ENCODE measurements around the gene OR10A3. TPM values are rescaled to one million over a fixed set of nuclear protein-coding genes. Genes with fewer than 3 reads are reported as not detected.

OR10A3 gene
- total RNA-seq, 1 donor from 2014 or later: not detected

- H3K4me2 ChIP-seq: no peak overlapping the region
- H3K4me1 ChIP-seq: peaks cover 41% of the 10 kb centered on the region
- TF ChIP-seq CTCF (IDR thresholded peaks at IDR 0.05) (no peak), EZH2phosphoT487 (IDR thresholded peaks at IDR 0.05) (no peak), EZH2 (IDR thresholded peaks at IDR 0.05) (no peak)
- H2AFZ ChIP-seq (replicated peaks): no peak overlapping the region
- no peaks in the 10 kb centered on the region for H3K27me3 ChIP-seq
- Mint-ChIP-seq H3K4me3 (no peak overlapping the region), H3K36me3 (peaks cover 2% of the 10 kb centered on the region), H3K27me3 (ENCODE audit: insufficient read depth, low read depth) (peaks cover 6% of the 10 kb centered on the region), H3K4me1 (peaks cover 43% of the 10 kb centered on the region), H3K27ac (no peak overlapping the region), H3K9me3 (peaks cover 6% of the 10 kb centered on the region)
- DNase-seq (ENCODE audit: low spot score): no peak
- H3K9ac ChIP-seq: no peak overlapping the region
- no peak overlapping the region for H3K27ac ChIP-seq
- H3K79me2 ChIP-seq (ENCODE audit: low read depth): no peaks in the 10 kb centered on the region
- H3K9me3 ChIP-seq (ENCODE audit: low read depth): no peaks in the 10 kb centered on the region
- H3K4me3 ChIP-seq: no peak overlapping the region
- peaks cover 18% of the 10 kb centered on the region for H3F3A ChIP-seq (ENCODE audit: low read depth)
- no peaks in the 10 kb centered on the region for H3K36me3 ChIP-seq
- no peaks in the 10 kb centered on the region for H4K20me1 ChIP-seq (ENCODE audit: low read depth)
Measured at GRCh38 chr11:7903940-7904339, 37.6 kb downstream of the OR10A3 start.

- no peak overlapping the region for H3K4me3 ChIP-seq
- no peaks in the 10 kb centered on the region for H3K36me3 ChIP-seq
- no peak overlapping the region for H3K27ac Mint-ChIP-seq
Measured at GRCh38 chr11:7901319-7901854, 40.1 kb downstream of the OR10A3 start.

GRCh38 chr11:7900686-7901085, 40.8 kb downstream of the OR10A3 start:
- no peaks in the 10 kb centered on the region for H4K20me1 ChIP-seq (ENCODE audit: low read depth)
- H3K27me3 ChIP-seq: no peaks in the 10 kb centered on the region
- no peak for TF ChIP-seq EZH2 (IDR thresholded peaks at IDR 0.05)
- TF ChIP-seq EZH2phosphoT487 (IDR thresholded peaks at IDR 0.05): no peak
- no peak for TF ChIP-seq CTCF (IDR thresholded peaks at IDR 0.05)
- H3K27ac ChIP-seq: no peak overlapping the region
- no peaks in the 10 kb centered on the region for H3K9me3 ChIP-seq (ENCODE audit: low read depth)
- no peak overlapping the region for H3K9ac ChIP-seq
- no peak for DNase-seq (ENCODE audit: low spot score)
- no peak overlapping the region for H3K27ac Mint-ChIP-seq
- no peak overlapping the region for H3K4me3 ChIP-seq
- peaks cover 20% of the 10 kb centered on the region for H3K4me1 ChIP-seq
- peaks cover 6% of the 10 kb centered on the region for H3K9me3 Mint-ChIP-seq
- no peaks in the 10 kb centered on the region for H3K79me2 ChIP-seq (ENCODE audit: low read depth)
- H3K4me2 ChIP-seq: no peak overlapping the region
- no peak overlapping the region for H2AFZ ChIP-seq (replicated peaks)
- H3K36me3 Mint-ChIP-seq: peaks cover 2% of the 10 kb centered on the region
- H3K4me3 Mint-ChIP-seq: no peak overlapping the region
- H3K36me3 ChIP-seq: no peaks in the 10 kb centered on the region
- H3K27me3 Mint-ChIP-seq (ENCODE audit: insufficient read depth, low read depth): peaks cover 2% of the 10 kb centered on the region
- H3F3A ChIP-seq (ENCODE audit: low read depth): peaks cover 16% of the 10 kb centered on the region
- H3K4me1 Mint-ChIP-seq: peaks cover 29% of the 10 kb centered on the region

More at GRCh38 chr11:7901319-7901854, 40.1 kb downstream of the OR10A3 start:
- Histone ChIP-seq H3K4me2 (no peak overlapping the region), H4K20me1 (ENCODE audit: low read depth) (no peaks in the 10 kb centered on the region), H3K9me3 (ENCODE audit: low read depth) (no peaks in the 10 kb centered on the region), H3K79me2 (ENCODE audit: low read depth) (no peaks in the 10 kb centered on the region), H3K27me3 (no peaks in the 10 kb centered on the region), H3F3A (ENCODE audit: low read depth) (peaks cover 18% of the 10 kb centered on the region), H3K27ac (no peak overlapping the region), H2AFZ (replicated peaks) (no peak overlapping the region), H3K4me1 (peaks cover 27% of the 10 kb centered on the region), H3K9ac (no peak overlapping the region)
- TF ChIP-seq EZH2 (IDR thresholded peaks at IDR 0.05): no peak
- no peak for TF ChIP-seq EZH2phosphoT487 (IDR thresholded peaks at IDR 0.05)
- no peak for TF ChIP-seq CTCF (IDR thresholded peaks at IDR 0.05)
- H3K36me3 Mint-ChIP-seq: peaks cover 2% of the 10 kb centered on the region
- H3K27me3 Mint-ChIP-seq (ENCODE audit: insufficient read depth, low read depth): peaks cover 2% of the 10 kb centered on the region
- DNase-seq (ENCODE audit: low spot score): no peak
- H3K4me1 Mint-ChIP-seq: peaks cover 36% of the 10 kb centered on the region
- no peak overlapping the region for H3K4me3 Mint-ChIP-seq
- peaks cover 6% of the 10 kb centered on the region for H3K9me3 Mint-ChIP-seq
